Lung (tissue), 12 donors: ENCODE measurements around the gene ARHGAP18. TPM values are rescaled to one million over a fixed set of nuclear protein-coding genes. Genes with fewer than 3 reads are reported as not detected.
A peak's percentile ranks its signal among the peaks of the same experiment; 100 is the strongest.

ENCODE experiments used
- ATAC-seq: fragments of 200-7000 bp; cut with Tn5 transposase; one replicate; pipeline ENCODE4 v1.9.1; 2020; ENCODE audit warnings: moderate number of reproducible peaks; ENCODE audit not compliant: insufficient read depth, low FRiP score
- DNase-seq, 3 donors: peaks; one replicate each; pipeline ENCODE4 v3.0.0-alpha.2; 2013 to 2017
- H3K27ac ChIP-seq, 2 donors: one replicate each; pipeline ENCODE4 v1.5.1; 2013; ENCODE audit warnings: mild to moderate bottlenecking in 2 of 2, moderate library complexity in 2 of 2, control low read depth in 1 of 2, inconsistent platforms in 1 of 2, low read depth in 1 of 2, low read length in 1 of 2
- H3K27me3 ChIP-seq, 3 donors: one replicate each; pipeline ENCODE4 v1.5.1; 2013; ENCODE audit warnings: low read length in 2 of 3; ENCODE audit not compliant: control insufficient read depth in 3 of 3, insufficient read depth in 3 of 3
- H3K36me3 ChIP-seq, 4 donors: one replicate each; pipeline ENCODE4 v1.5.1; 2013; ENCODE audit warnings: low read length in 4 of 4, mild to moderate bottlenecking in 1 of 4, moderate library complexity in 1 of 4; ENCODE audit not compliant: control insufficient read depth in 4 of 4, insufficient read depth in 4 of 4
- H3K4me1 ChIP-seq, 5 donors: one replicate each; pipeline ENCODE4 v1.5.1; 2013; ENCODE audit warnings: low read length in 5 of 5, mild to moderate bottlenecking in 2 of 5, moderate library complexity in 1 of 5; ENCODE audit not compliant: control insufficient read depth in 5 of 5, insufficient read depth in 5 of 5
- H3K4me3 ChIP-seq: one replicate; pipeline ENCODE4 v1.5.1; 2013; ENCODE audit warnings: mild to moderate bottlenecking, control low read depth, moderate library complexity
- H3K9ac ChIP-seq, 2 donors: one replicate each; pipeline ENCODE4 v1.5.1; 2013; ENCODE audit warnings: low read length in 2 of 2, control low read depth in 1 of 2; ENCODE audit not compliant: insufficient read depth in 1 of 2
- H3K9me3 ChIP-seq, 4 donors: one replicate each; pipeline ENCODE4 v1.5.1; 2013; ENCODE audit warnings: low read length in 3 of 4, mild to moderate bottlenecking in 1 of 4, moderate library complexity in 1 of 4; ENCODE audit not compliant: control insufficient read depth in 4 of 4, insufficient read depth in 3 of 4
- WGBS, 2 donors: extraction: QIAGEN DNeasy Blood & Tissue Kit; methylation state at CpG; one replicate each; pipeline ENCODE4 v1.1.7; 2013; 5-methylcytosine and 5-hydroxymethylcytosine counted together
- polyA plus RNA-seq, 2 donors: library from polyadenylated mRNA; stranded (reverse); fragments of 200-250 nt; gene quantifications; one replicate each; pipeline ENCODE4 v1.2.1, GENCODE V29; 2013
- total RNA-seq, 2 donors: library from RNA; depleted of rRNA in 1 of 2; stranded (reverse); fragments of >200 nt in 1 of 2; gene quantifications; one replicate each; pipeline ENCODE4 v1.2.1, GENCODE V29; 2014 to 2021
- TF ChIP-seq, protein P1 (sequence below): IDR thresholded peaks from 2 replicates; pipeline ENCODE4 v1.5.1; 2012; ENCODE audit warnings: mild to moderate bottlenecking; ENCODE audit errors: control extremely low read depth, extremely low read depth
- donor health status: control.
- donor health status: control.
- donor health status: Bipolar disorder and iron deficiency.
- donor health status: healthy.
- donor health status: DM: yes; HTN: yes; CAD: no.

Gene ARHGAP18
- total and polyA plus RNA-seq, 4 donors, result 16.4 to 70.7 (median 33.0) TPM

DNA sequence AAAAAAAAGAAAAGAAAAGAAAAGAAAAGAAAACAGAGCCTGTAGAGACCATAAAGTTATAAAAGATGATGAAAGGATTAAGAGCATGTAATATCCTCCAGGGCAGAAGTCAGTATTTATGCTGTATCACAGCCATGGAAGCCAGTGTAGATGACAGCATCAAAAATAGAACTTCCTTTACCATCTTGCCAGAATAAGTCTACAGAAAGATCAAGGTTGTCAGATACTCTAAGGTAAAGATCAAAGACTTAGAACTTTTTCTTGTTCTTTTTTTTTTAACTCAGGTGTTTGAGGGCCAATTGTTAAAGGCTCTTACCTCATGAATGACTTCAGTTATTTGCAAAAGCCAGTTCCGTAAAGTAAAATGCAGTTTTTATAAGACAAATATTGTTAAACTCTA, 54.6 kb downstream of the ARHGAP18 start:
- H3K36me3 ChIP-seq, result no peaks in the 10 kb centered on the region
- no peak overlapping the region for H3K9ac ChIP-seq
- no peak overlapping the region for H3K4me3 ChIP-seq
- DNase-seq (peak in 1 of 3 donors; percentile 35), ATAC-seq (no peak)
- TF ChIP-seq, protein P1, sequence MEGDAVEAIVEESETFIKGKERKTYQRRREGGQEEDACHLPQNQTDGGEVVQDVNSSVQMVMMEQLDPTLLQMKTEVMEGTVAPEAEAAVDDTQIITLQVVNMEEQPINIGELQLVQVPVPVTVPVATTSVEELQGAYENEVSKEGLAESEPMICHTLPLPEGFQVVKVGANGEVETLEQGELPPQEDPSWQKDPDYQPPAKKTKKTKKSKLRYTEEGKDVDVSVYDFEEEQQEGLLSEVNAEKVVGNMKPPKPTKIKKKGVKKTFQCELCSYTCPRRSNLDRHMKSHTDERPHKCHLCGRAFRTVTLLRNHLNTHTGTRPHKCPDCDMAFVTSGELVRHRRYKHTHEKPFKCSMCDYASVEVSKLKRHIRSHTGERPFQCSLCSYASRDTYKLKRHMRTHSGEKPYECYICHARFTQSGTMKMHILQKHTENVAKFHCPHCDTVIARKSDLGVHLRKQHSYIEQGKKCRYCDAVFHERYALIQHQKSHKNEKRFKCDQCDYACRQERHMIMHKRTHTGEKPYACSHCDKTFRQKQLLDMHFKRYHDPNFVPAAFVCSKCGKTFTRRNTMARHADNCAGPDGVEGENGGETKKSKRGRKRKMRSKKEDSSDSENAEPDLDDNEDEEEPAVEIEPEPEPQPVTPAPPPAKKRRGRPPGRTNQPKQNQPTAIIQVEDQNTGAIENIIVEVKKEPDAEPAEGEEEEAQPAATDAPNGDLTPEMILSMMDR, result no peak
- H3K4me1 ChIP-seq, result peaks cover 0 to 11% (median 0%) of the 10 kb centered on the region in 5 donors
- H3K9me3 ChIP-seq, result no peaks in the 10 kb centered on the region
- 69 to 88% methylated on average over 1 of the region's 1 CpG for WGBS, 2 donors
- H3K27me3 ChIP-seq, result no peaks in the 10 kb centered on the region
- H3K27ac ChIP-seq, result no peak overlapping the region

DNA sequence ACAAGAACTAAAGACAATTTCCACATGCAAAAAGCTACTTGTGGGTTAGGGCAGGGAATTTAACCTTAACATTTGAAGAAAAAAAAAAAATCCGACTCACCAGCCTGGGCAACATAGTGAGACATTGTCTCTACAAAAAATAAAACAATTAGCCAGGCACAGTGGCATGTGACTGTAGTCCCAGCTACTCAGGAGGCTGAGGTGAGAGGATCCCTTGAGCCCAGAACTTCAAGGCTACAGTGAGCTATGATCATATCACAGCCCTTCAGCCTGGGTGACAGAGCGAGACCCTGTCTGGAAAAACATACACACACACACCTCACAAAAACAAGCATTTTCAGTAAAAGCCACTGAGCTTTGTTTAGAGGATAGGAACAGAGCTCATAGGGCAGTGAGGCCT, 56.2 kb downstream of the ARHGAP18 start:
- ATAC-seq, result no peak
- 87 to 91% methylated on average over 2 of the region's 2 CpGs for WGBS, 2 donors
- H3K27ac ChIP-seq, result no peak overlapping the region

DNA sequence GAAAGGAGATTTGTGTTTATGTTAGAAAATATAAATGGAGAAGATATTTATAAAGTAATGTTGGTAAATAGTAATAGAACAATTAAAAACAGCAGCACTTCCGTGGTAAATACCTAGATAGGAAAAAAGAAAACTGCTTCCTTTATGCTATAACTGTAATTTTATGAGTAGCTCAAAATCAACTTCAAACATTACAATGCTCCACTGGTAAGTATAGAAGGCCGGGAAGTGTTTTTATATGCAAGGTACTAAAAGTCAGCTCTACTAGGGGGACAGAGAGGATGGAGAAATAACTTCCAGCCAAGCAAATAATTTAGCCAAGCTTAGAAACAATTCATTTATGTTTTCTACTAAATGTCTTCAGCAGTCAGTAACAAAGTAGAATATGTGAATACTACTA, 56.7 kb downstream of the ARHGAP18 start:
- Histone ChIP-seq H3K36me3 (no peaks in the 10 kb centered on the region), H3K9me3 (no peaks in the 10 kb centered on the region), H3K27ac (no peak overlapping the region), H3K9ac (no peak overlapping the region), H3K4me3 (no peak overlapping the region), H3K4me1 (peaks cover 0 to 10% (median 0%) of the 10 kb centered on the region in 5 donors), H3K27me3 (no peaks in the 10 kb centered on the region)
- WGBS, 2 donors, result 68 to 83% methylated on average over 2 of the region's 2 CpGs
- DNase-seq, result no peak
- ATAC-seq, result no peak
- TF ChIP-seq, protein P1, result no peak

More for the DNA sequence above, 56.2 kb downstream of the ARHGAP18 start:
- Histone ChIP-seq H3K4me3 (no peak overlapping the region), H3K4me1 (peaks cover 0 to 9% (median 0%) of the 10 kb centered on the region in 5 donors), H3K27me3 (no peaks in the 10 kb centered on the region), H3K36me3 (no peaks in the 10 kb centered on the region), H3K9ac (no peak overlapping the region), H3K9me3 (no peaks in the 10 kb centered on the region)
- TF ChIP-seq, protein P1, result no peak
- no peak for DNase-seq

DNA sequence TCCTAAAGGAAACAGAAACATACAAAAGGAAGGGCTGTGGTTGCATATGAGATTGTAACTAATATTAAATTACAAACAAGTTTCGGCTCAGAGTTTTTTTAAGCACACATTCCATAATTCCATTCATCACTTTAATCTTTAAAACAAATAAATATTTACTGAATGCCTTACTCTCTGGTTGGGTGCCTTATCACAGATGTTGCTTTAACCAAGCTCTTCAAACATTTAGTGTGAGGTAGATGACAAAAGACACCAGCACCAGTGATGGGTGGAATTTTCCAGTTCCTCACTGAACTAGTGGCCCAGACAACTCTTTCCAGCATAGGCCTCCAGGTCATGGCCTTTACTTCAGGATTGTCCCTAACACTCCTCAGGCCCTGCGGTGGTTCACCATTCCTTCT, 58.7 kb downstream of the ARHGAP18 start:
- H3K27ac ChIP-seq, result peak overlapping the region in 1 of 2 donors; percentile 62
- H3K4me1 ChIP-seq, result peaks cover 0 to 13% (median 4%) of the 10 kb centered on the region in 5 donors
- H3K4me3 ChIP-seq, result no peak overlapping the region
- DNase-seq, result no peak
- H3K9me3 ChIP-seq, result no peaks in the 10 kb centered on the region
- TF ChIP-seq, protein P1, result no peak
- no peak overlapping the region for H3K9ac ChIP-seq
- no peaks in the 10 kb centered on the region for H3K27me3 ChIP-seq
- 70 to 72% methylated on average over 2 of the region's 2 CpGs for WGBS, 2 donors
- H3K36me3 ChIP-seq, result no peaks in the 10 kb centered on the region
- no peak for ATAC-seq
